Measurements from ENCODE around the gene GDPD1. TPM values are rescaled to one million over a fixed set of nuclear protein-coding genes. Genes with fewer than 3 reads are reported as not detected.

The GDPD1 gene
- total and polyA plus RNA-seq, 9 of the 15 experiments (the other 6 are each of a cell fraction or from before 2014, with no cell fraction given) = 5.7 to 15.2 (median 9.3) TPM

DNA sequence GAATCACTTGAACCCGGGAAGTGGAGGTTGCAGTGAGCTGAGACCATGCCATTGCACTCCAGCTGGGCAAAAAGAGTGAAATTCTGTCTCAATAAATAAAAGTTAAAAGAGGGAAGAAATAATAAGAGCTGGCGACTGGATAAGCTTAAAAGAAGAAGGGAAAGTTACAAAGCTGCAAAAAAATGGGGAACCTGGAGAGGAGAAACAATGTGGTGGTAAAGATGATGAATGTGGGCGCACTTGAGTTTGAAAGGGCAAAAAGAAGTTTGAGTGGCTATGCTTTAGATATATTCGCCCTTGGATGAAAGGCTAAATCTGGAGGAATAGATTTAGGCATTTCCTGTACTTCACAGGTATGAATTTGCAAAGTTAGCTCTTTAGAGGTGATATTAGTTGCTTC lies 58.1 kb downstream of the GDPD1 start:
- CTCF ChIA-PET (ENCODE audit: low intra/inter-chr PET ratio) = no interaction called here
- H3K27me3 ChIP-seq (ENCODE audit: control insufficient read depth in 2 of 2, insufficient read depth in 2 of 2, low read length in 2 of 2) = no peaks in the 10 kb centered on the region
- no peak overlapping the region for H3K27ac ChIP-seq (ENCODE audit: extremely low read depth, low read depth, low read length)
- no peak for FAIRE-seq
- no peak overlapping the region for H3K9ac ChIP-seq (ENCODE audit: insufficient read depth in 1 of 2, low read depth in 2 of 2, low read length in 2 of 2)
- TF ChIP-seq ZNF316 (IDR thresholded peaks at IDR 0.05) (0 out of 2 replicates have a peak, but pooled peaks have one; percentile 25), RAD21 (CRISPR knock-in tag; conservative IDR thresholded peaks at IDR 0.05 in 1 of 2, IDR thresholded peaks at IDR 0.05 in 1 of 2) (no peak)
- H3K9me1 ChIP-seq (ENCODE audit: control insufficient read depth, insufficient read depth, low read length) = no peaks in the 10 kb centered on the region
- in situ Hi-C loops (cut with MboI) (no loop called here), intact Hi-C loops (cut with micrococcal nuclease) (no loop called here)
- ATAC-seq = no peak
- H2AFZ ChIP-seq (ENCODE audit: low read depth, low read length) = no peak overlapping the region
- H4K20me1 ChIP-seq (replicated peaks; ENCODE audit: control insufficient read depth, insufficient read depth, low read length) = no peaks in the 10 kb centered on the region
- H3K4me1 ChIP-seq (replicated peaks in 1 of 2; ENCODE audit: control insufficient read depth in 2 of 2, insufficient read depth in 2 of 2, low read length in 2 of 2) = peaks cover 0 to 3% of the 10 kb centered on the region in 2 experiments; a peak in 1 of 5 replicates
- POLR2A ChIA-PET = interaction anchor here (1.0 to 1.1 kb wide), 2 partner anchors 9 to 13 kb away, joined by 3 read pairs; no protein-coding TSS in a partner anchor
- H3K79me2 ChIP-seq (ENCODE audit: control insufficient read depth, insufficient read depth, low read length) = no peaks in the 10 kb centered on the region
- DNase-seq (ENCODE audit: extremely low read depth in 1 of 4, low spot score in 3 of 4) = no peak
- no peaks in the 10 kb centered on the region for H3K9me3 ChIP-seq (replicated peaks; ENCODE audit: control insufficient read depth, insufficient read depth, low read depth, low read length)
- no peak overlapping the region for H3K4me2 ChIP-seq (ENCODE audit: insufficient read depth, low read length)
- H3K36me3 ChIP-seq (ENCODE audit: control insufficient read depth, insufficient read depth, low read length) = peaks cover 3% of the 10 kb centered on the region; the same call in 1 of the 3 replicates
- 81% methylated on average over 3 of the region's 4 CpGs for WGBS (ENCODE audit: insufficient coverage, low coverage, missing lambda C conversion rate)
- BruUV-seq (replicated peaks) = no TSS peak
- no peak overlapping the region for H3K4me3 ChIP-seq

DNA sequence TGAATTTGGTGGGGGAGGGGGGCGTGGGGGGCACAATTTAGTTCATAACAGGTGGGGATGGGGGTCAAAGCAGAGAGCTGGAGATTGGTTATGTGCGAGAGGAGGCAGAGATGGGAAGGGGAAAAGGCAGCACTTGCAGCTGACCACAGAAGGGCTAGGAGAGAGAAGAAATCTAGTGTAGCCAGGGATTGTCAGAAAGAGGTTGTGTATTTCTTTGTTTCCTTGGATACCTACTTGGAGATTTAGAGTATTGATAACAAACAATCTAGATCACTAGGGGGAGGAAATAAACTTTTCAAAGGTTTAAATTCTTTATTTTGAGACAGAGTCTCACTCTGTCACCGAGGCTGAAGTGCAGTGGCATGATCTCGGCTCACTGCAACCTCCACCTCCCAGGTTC lies 64.0 kb downstream of the GDPD1 start:
- BruUV-seq (replicated peaks) = no TSS peak
- DNase-seq (ENCODE audit: extremely low read depth in 1 of 4, low spot score in 3 of 4) = no peak
- peak overlapping the region in 1 of 2 experiments; percentile 56; a peak in 1 of 4 replicates for H3K9ac ChIP-seq (ENCODE audit: insufficient read depth in 1 of 2, low read depth in 2 of 2, low read length in 2 of 2)
- H3K9me3 ChIP-seq (replicated peaks; ENCODE audit: control insufficient read depth, insufficient read depth, low read depth, low read length) = no peaks in the 10 kb centered on the region
- H3K79me2 ChIP-seq (ENCODE audit: control insufficient read depth, insufficient read depth, low read length) = no peaks in the 10 kb centered on the region
- FAIRE-seq = no peak
- in situ Hi-C loops (cut with MboI) = no loop called here
- POLR2A ChIA-PET = no interaction called here
- CTCF ChIA-PET (ENCODE audit: low intra/inter-chr PET ratio) = no interaction called here
- no peak overlapping the region for H3K27ac ChIP-seq (ENCODE audit: extremely low read depth, low read depth, low read length)
- H3K4me1 ChIP-seq (replicated peaks in 1 of 2; ENCODE audit: control insufficient read depth in 2 of 2, insufficient read depth in 2 of 2, low read length in 2 of 2) = peaks cover 5 to 13% of the 10 kb centered on the region in 2 experiments
- H3K36me3 ChIP-seq (ENCODE audit: control insufficient read depth, insufficient read depth, low read length) = no peaks in the 10 kb centered on the region
- 69% methylated on average over 4 of the region's 4 CpGs for WGBS (ENCODE audit: insufficient coverage, low coverage, missing lambda C conversion rate)
- intact Hi-C loops (cut with micrococcal nuclease) = no loop called here
- H2AFZ ChIP-seq (ENCODE audit: low read depth, low read length) = no peak overlapping the region
- ATAC-seq = peak; percentile 47; the same call in 1 of the 3 replicates
- TF ChIP-seq, protein P1, sequence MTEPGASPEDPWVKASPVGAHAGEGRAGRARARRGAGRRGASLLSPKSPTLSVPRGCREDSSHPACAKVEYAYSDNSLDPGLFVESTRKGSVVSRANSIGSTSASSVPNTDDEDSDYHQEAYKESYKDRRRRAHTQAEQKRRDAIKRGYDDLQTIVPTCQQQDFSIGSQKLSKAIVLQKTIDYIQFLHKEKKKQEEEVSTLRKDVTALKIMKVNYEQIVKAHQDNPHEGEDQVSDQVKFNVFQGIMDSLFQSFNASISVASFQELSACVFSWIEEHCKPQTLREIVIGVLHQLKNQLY (CRISPR knock-in tag; conservative IDR thresholded peaks at IDR 0.05) = no peak
- TF ChIP-seq ZNF431 (CRISPR knock-in tag; IDR thresholded peaks at IDR 0.05) = no peak
- TF ChIP-seq, protein P2, sequence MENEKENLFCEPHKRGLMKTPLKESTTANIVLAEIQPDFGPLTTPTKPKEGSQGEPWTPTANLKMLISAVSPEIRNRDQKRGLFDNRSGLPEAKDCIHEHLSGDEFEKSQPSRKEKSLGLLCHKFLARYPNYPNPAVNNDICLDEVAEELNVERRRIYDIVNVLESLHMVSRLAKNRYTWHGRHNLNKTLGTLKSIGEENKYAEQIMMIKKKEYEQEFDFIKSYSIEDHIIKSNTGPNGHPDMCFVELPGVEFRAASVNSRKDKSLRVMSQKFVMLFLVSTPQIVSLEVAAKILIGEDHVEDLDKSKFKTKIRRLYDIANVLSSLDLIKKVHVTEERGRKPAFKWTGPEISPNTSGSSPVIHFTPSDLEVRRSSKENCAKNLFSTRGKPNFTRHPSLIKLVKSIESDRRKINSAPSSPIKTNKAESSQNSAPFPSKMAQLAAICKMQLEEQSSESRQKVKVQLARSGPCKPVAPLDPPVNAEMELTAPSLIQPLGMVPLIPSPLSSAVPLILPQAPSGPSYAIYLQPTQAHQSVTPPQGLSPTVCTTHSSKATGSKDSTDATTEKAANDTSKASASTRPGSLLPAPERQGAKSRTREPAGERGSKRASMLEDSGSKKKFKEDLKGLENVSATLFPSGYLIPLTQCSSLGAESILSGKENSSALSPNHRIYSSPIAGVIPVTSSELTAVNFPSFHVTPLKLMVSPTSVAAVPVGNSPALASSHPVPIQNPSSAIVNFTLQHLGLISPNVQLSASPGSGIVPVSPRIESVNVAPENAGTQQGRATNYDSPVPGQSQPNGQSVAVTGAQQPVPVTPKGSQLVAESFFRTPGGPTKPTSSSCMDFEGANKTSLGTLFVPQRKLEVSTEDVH (IDR thresholded peaks at IDR 0.05; ENCODE audit: low read depth, partially characterized antibody) = no peak
- peak; percentile 52 for TF ChIP-seq RFX1 (IDR thresholded peaks at IDR 0.05)
- TF ChIP-seq FOXJ2 (tag; IDR thresholded peaks at IDR 0.05) = 0 out of 2 replicates have a peak, but pooled peaks have one; percentile 67
- no peaks in the 10 kb centered on the region for H4K20me1 ChIP-seq (replicated peaks; ENCODE audit: control insufficient read depth, insufficient read depth, low read length)
- H3K9me1 ChIP-seq (ENCODE audit: control insufficient read depth, insufficient read depth, low read length) = no peaks in the 10 kb centered on the region
- no peaks in the 10 kb centered on the region for H3K27me3 ChIP-seq (ENCODE audit: control insufficient read depth in 2 of 2, insufficient read depth in 2 of 2, low read length in 2 of 2)
- no peak overlapping the region for H3K4me2 ChIP-seq (ENCODE audit: insufficient read depth, low read length)
- no peak overlapping the region for H3K4me3 ChIP-seq

All from K562 (cell line).